Uterus (tissue), 4 donors: ENCODE results near the gene MAOA. TPM values are rescaled to one million over a fixed set of nuclear protein-coding genes. Genes with fewer than 3 reads are reported as not detected.

ENCODE experiments used
- DNase-seq, 2 donors: peaks; one replicate each; pipeline ENCODE4 v3.0.0-alpha.2; 2019 to 2020
- H3K27ac ChIP-seq, 2 donors: fragments of 200-600 bp; sonication (generic); 1 replicate in 1 of 2; 2 replicates in 1 of 2; pipeline ENCODE4 v1.5.1; 2016 to 2018
- H3K27me3 ChIP-seq, 2 donors: fragments of 200-600 bp; sonication (generic); one replicate each; pipeline ENCODE4 v1.5.1; 2018 to 2019; ENCODE audit warnings: control low read depth in 1 of 2
- H3K36me3 ChIP-seq, 2 donors: fragments of 200-600 bp; sonication (generic); one replicate each; pipeline ENCODE4 v1.5.1; 2019; ENCODE audit warnings: control low read depth in 1 of 2
- H3K4me1 ChIP-seq, 2 donors: fragments of 200-600 bp; sonication (generic); one replicate each; pipeline ENCODE4 v1.5.1; 2018 to 2019; ENCODE audit warnings: control low read depth in 1 of 2
- H3K4me3 ChIP-seq, 2 donors: fragments of 200-600 bp; sonication (generic); 1 replicate in 1 of 2; 2 replicates in 1 of 2; pipeline ENCODE4 v1.5.1; 2018 to 2019; ENCODE audit warnings: mild to moderate bottlenecking in 1 of 2
- H3K9me3 ChIP-seq, 2 donors: fragments of 200-600 bp; sonication (generic); one replicate each; pipeline ENCODE4 v1.5.1; 2019; ENCODE audit warnings: control low read depth in 1 of 2
- CTCF ChIP-seq, 4 experiments: fragments of 200-600 bp in 2 of 4; fragments of 450-650 bp in 2 of 4; sonication (generic) in 2 of 4; IDR thresholded peaks; one replicate each; pipeline ENCODE4 v1.5.1; 2016 to 2019; ENCODE audit warnings: antibody characterized with exemption in 4 of 4, mild to moderate bottlenecking in 2 of 4, moderate library complexity in 1 of 4
- POLR2A ChIP-seq, 2 donors: fragments of 450-650 bp; IDR thresholded peaks; one replicate each; pipeline ENCODE4 v1.6.1; 2016; ENCODE audit warnings: antibody characterized with exemption in 2 of 2, mild to moderate bottlenecking in 1 of 2, moderate library complexity in 1 of 2
- intact Hi-C: fragments of 100-400 bp; cut with DNase I; formaldehyde crosslinking; loops from one replicate; pipeline ENCODE4 v1.15.1; 2023; ENCODE audit warnings: low total_unique reads
- total RNA-seq, 4 donors: library from RNA; depleted of rRNA in 3 of 4; stranded (reverse); fragments of >200 nt in 3 of 4; gene quantifications; one replicate each; pipeline versions ENCODE4 v1.1.0 to v1.2.4, GENCODE V29; 2014 to 2023
- donor health status: DM: yes; HTN: yes; CAD: no.

The MAOA gene
- total RNA-seq, 4 donors from 2014 or later: 13.2 to 90.6 (median 67.1) TPM

GRCh38 chrX:43627147-43627546 lies 29.0 kb upstream of the MAOA start:
- H3K36me3 ChIP-seq: no peaks in the 10 kb centered on the region
- H3K27ac ChIP-seq: no peak overlapping the region
- no peaks in the 10 kb centered on the region for H3K4me1 ChIP-seq
- DNase-seq: no peak
- H3K27me3 ChIP-seq: no peaks in the 10 kb centered on the region
- TF ChIP-seq POLR2A (IDR thresholded peaks at IDR 0.05): no peak
- TF ChIP-seq CTCF (IDR thresholded peaks at IDR 0.05): no peak
- H3K9me3 ChIP-seq: no peaks in the 10 kb centered on the region
- no peak overlapping the region for H3K4me3 ChIP-seq
- intact Hi-C loops: no loop called here

GRCh38 chrX:43627669-43628068 lies 28.4 kb upstream of the MAOA start:
- no peak overlapping the region for H3K4me3 ChIP-seq
- no peaks in the 10 kb centered on the region for H3K36me3 ChIP-seq
- H3K9me3 ChIP-seq: no peaks in the 10 kb centered on the region
- no peaks in the 10 kb centered on the region for H3K4me1 ChIP-seq
- DNase-seq: no peak
- no peak overlapping the region for H3K27ac ChIP-seq
- H3K27me3 ChIP-seq: no peaks in the 10 kb centered on the region
- no peak for TF ChIP-seq CTCF (IDR thresholded peaks at IDR 0.05)
- no peak for TF ChIP-seq POLR2A (IDR thresholded peaks at IDR 0.05)
- intact Hi-C loops: no loop called here

GRCh38 chrX:43629229-43629628 lies 26.9 kb upstream of the MAOA start:
- no peaks in the 10 kb centered on the region for H3K27me3 ChIP-seq
- no peak overlapping the region for H3K4me3 ChIP-seq
- H3K9me3 ChIP-seq: no peaks in the 10 kb centered on the region
- DNase-seq: no peak
- no peak for TF ChIP-seq CTCF (IDR thresholded peaks at IDR 0.05)
- TF ChIP-seq POLR2A (IDR thresholded peaks at IDR 0.05): no peak
- H3K27ac ChIP-seq: no peak overlapping the region
- no peaks in the 10 kb centered on the region for H3K36me3 ChIP-seq
- intact Hi-C loops: no loop called here
- no peaks in the 10 kb centered on the region for H3K4me1 ChIP-seq

- H3K4me1 ChIP-seq: no peaks in the 10 kb centered on the region
- H3K27me3 ChIP-seq: no peaks in the 10 kb centered on the region
- no peaks in the 10 kb centered on the region for H3K9me3 ChIP-seq
- no peak for DNase-seq
- no peak overlapping the region for H3K27ac ChIP-seq
- no peak for TF ChIP-seq CTCF (IDR thresholded peaks at IDR 0.05)
- TF ChIP-seq POLR2A (IDR thresholded peaks at IDR 0.05): no peak
- intact Hi-C loops: no loop called here
- H3K4me3 ChIP-seq: no peak overlapping the region
- H3K36me3 ChIP-seq: no peaks in the 10 kb centered on the region
These were observed 24.3 kb upstream of the MAOA start for GRCh38 chrX:43631841-43632240.

GRCh38 chrX:43633081-43633480 lies 23.0 kb upstream of the MAOA start:
- TF ChIP-seq CTCF (IDR thresholded peaks at IDR 0.05) (no peak), POLR2A (IDR thresholded peaks at IDR 0.05) (no peak)
- no peak for DNase-seq
- intact Hi-C loops: no loop called here
- Histone ChIP-seq H3K27me3 (no peaks in the 10 kb centered on the region), H3K36me3 (no peaks in the 10 kb centered on the region), H3K9me3 (no peaks in the 10 kb centered on the region), H3K4me3 (no peak overlapping the region), H3K27ac (no peak overlapping the region), H3K4me1 (no peaks in the 10 kb centered on the region)
